Thyroid gland (tissue), 4 donors: ENCODE data around the gene CAMKMT. TPM values are rescaled to one million over a fixed set of nuclear protein-coding genes. Genes with fewer than 3 reads are reported as not detected.

Experiments used
- DNase-seq, 2 donors: peaks; one replicate each; pipeline ENCODE4 v3.0.0-alpha.2; 2019
- H3K27ac ChIP-seq, 3 donors: fragments of 200-600 bp; sonication (generic); 1 replicate in 2 of 3; 2 replicates in 1 of 3; pipeline ENCODE4 v1.5.1; 2016 to 2019; ENCODE audit warnings: mild to moderate bottlenecking in 1 of 3, moderate library complexity in 1 of 3
- H3K27me3 ChIP-seq: fragments of 200-600 bp; sonication (generic); one replicate; pipeline ENCODE4 v1.5.1; 2019
- H3K36me3 ChIP-seq, 2 donors: fragments of 200-600 bp; sonication (generic); one replicate each; pipeline ENCODE4 v1.5.1; 2016 to 2019
- H3K4me1 ChIP-seq, 2 donors: fragments of 200-600 bp; sonication (generic); one replicate each; pipeline ENCODE4 v1.5.1; 2017 to 2019
- H3K4me3 ChIP-seq, 3 donors: fragments of 200-600 bp; sonication (generic); replicated peaks in 1 of 3; 1 replicate in 2 of 3; 2 replicates in 1 of 3; pipeline ENCODE4 v1.5.1; 2016; ENCODE audit warnings: mild to moderate bottlenecking in 1 of 3
- H3K9me3 ChIP-seq: fragments of 200-600 bp; sonication (generic); one replicate; pipeline ENCODE4 v1.5.1; 2017
- CTCF ChIP-seq, 6 experiments: fragments of 200-600 bp in 3 of 6; fragments of 450-650 bp in 3 of 6; sonication (generic) in 3 of 6; IDR thresholded peaks; one replicate each; pipeline ENCODE4 v1.5.1; 2016 to 2019; ENCODE audit warnings: antibody characterized with exemption in 6 of 6, mild to moderate bottlenecking in 2 of 6, inconsistent platforms in 1 of 6, moderate library complexity in 1 of 6
- POLR2A ChIP-seq, 2 donors: fragments of 450-650 bp; IDR thresholded peaks; one replicate each; pipeline ENCODE4 v1.6.1; 2017; ENCODE audit warnings: antibody characterized with exemption in 2 of 2, mild to moderate bottlenecking in 2 of 2, moderate library complexity in 1 of 2
- WGBS, 2 donors: methylation state at CpG; one replicate each; pipeline ENCODE4 v1.1.5; 2017; 5-methylcytosine and 5-hydroxymethylcytosine counted together
- intact Hi-C: fragments of 100-400 bp; cut with DNase I; formaldehyde crosslinking; loops from one replicate; pipeline ENCODE4 v1.15.1; 2023
- total RNA-seq, 4 donors: library from RNA; depleted of rRNA; stranded (reverse); fragments of >200 nt; gene quantifications; one replicate each; pipeline ENCODE4 v1.2.3, GENCODE V29; 2016

CAMKMT gene
- total RNA-seq, 4 donors from 2014 or later, result 13.5 to 23.7 (median 17.2) TPM

GRCh38 chr2:44450082-44450481 is 88.3 kb downstream of the CAMKMT start:
- TF ChIP-seq CTCF (IDR thresholded peaks at IDR 0.05) (no peak), POLR2A (IDR thresholded peaks at IDR 0.05) (no peak)
- Histone ChIP-seq H3K27me3 (no peaks in the 10 kb centered on the region), H3K4me1 (no peaks in the 10 kb centered on the region), H3K9me3 (no peaks in the 10 kb centered on the region), H3K36me3 (no peaks in the 10 kb centered on the region), H3K27ac (no peak overlapping the region), H3K4me3 (no peak overlapping the region)
- WGBS, 2 donors, result 80 to 92% methylated on average over 3 of the region's 3 CpGs
- DNase-seq, result no peak
- intact Hi-C loops, result no loop called here

GRCh38 chr2:44450806-44451205 is 89.1 kb downstream of the CAMKMT start:
- Histone ChIP-seq H3K27me3 (no peaks in the 10 kb centered on the region), H3K4me1 (no peaks in the 10 kb centered on the region), H3K36me3 (no peaks in the 10 kb centered on the region), H3K4me3 (peak overlapping the region in 1 of 3 donors; percentile 2), H3K9me3 (no peaks in the 10 kb centered on the region), H3K27ac (no peak overlapping the region)
- intact Hi-C loops, result no loop called here
- TF ChIP-seq POLR2A (IDR thresholded peaks at IDR 0.05) (no peak), CTCF (IDR thresholded peaks at IDR 0.05) (no peak)
- DNase-seq, result no peak

- Histone ChIP-seq H3K36me3 (no peaks in the 10 kb centered on the region), H3K27ac (no peak overlapping the region), H3K9me3 (no peaks in the 10 kb centered on the region), H3K4me1 (no peaks in the 10 kb centered on the region), H3K27me3 (no peaks in the 10 kb centered on the region), H3K4me3 (no peak overlapping the region)
- 98% methylated on average over 1 of the region's 1 CpG for WGBS, 2 donors
- TF ChIP-seq POLR2A (IDR thresholded peaks at IDR 0.05), result no peak
- no peak for TF ChIP-seq CTCF (IDR thresholded peaks at IDR 0.05)
- no peak for DNase-seq
- intact Hi-C loops, result no loop called here
These were observed 90.4 kb downstream of the CAMKMT start for GRCh38 chr2:44452069-44452583.

DNA sequence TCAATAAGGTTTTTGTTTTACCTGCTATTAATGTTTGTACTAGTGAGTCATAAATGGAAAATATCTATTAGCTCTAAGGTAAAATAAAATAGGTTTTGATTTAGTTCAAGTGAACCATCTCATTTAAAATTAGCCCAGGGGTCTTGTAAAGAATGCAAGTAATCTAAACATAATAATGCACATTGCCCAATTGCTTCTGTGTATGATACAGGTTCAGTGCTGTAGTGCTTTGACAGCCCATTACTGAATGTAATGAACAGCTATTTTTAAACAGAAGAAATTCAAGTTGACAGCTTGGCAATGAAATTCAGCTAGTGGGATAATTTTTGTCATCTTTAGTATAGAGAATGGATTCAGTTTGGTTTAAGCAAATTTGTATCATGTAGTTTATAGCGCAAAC is 91.5 kb downstream of the CAMKMT start:
- intact Hi-C loops, result no loop called here
- TF ChIP-seq CTCF (IDR thresholded peaks at IDR 0.05) (no peak), POLR2A (IDR thresholded peaks at IDR 0.05) (no peak)
- Histone ChIP-seq H3K27me3 (no peaks in the 10 kb centered on the region), H3K9me3 (no peaks in the 10 kb centered on the region), H3K27ac (no peak overlapping the region), H3K4me1 (no peaks in the 10 kb centered on the region), H3K36me3 (no peaks in the 10 kb centered on the region), H3K4me3 (no peak overlapping the region)
- WGBS, 2 donors, result 96% methylated on average over 1 of the region's 1 CpG
- no peak for DNase-seq

GRCh38 chr2:44455877-44456276 is 94.1 kb downstream of the CAMKMT start:
- Histone ChIP-seq H3K9me3 (no peaks in the 10 kb centered on the region), H3K27me3 (no peaks in the 10 kb centered on the region), H3K36me3 (no peaks in the 10 kb centered on the region), H3K4me3 (no peak overlapping the region), H3K4me1 (peaks cover 0 to 6% of the 10 kb centered on the region in 2 donors), H3K27ac (no peak overlapping the region)
- TF ChIP-seq CTCF (IDR thresholded peaks at IDR 0.05) (no peak), POLR2A (IDR thresholded peaks at IDR 0.05) (no peak)
- no peak for DNase-seq
- WGBS, 2 donors, result 95 to 100% methylated on average over 1 of the region's 1 CpG
- intact Hi-C loops, result no loop called here
